GM19240 (cell line): Measurements from ENCODE around the gene GABBR2.
"Not testable (repeated sequence)": the region's sequence is repeated elsewhere in the genome, so short reads cannot be mapped to it uniquely, and the experiment has no call there.

Experiments used
- DNase-seq: peaks from one replicate; pipeline ENCODE4 v3.0.0; 2011; ENCODE audit warnings: low spot score; ENCODE audit not compliant: insufficient read length

Gene GABBR2

DNA sequence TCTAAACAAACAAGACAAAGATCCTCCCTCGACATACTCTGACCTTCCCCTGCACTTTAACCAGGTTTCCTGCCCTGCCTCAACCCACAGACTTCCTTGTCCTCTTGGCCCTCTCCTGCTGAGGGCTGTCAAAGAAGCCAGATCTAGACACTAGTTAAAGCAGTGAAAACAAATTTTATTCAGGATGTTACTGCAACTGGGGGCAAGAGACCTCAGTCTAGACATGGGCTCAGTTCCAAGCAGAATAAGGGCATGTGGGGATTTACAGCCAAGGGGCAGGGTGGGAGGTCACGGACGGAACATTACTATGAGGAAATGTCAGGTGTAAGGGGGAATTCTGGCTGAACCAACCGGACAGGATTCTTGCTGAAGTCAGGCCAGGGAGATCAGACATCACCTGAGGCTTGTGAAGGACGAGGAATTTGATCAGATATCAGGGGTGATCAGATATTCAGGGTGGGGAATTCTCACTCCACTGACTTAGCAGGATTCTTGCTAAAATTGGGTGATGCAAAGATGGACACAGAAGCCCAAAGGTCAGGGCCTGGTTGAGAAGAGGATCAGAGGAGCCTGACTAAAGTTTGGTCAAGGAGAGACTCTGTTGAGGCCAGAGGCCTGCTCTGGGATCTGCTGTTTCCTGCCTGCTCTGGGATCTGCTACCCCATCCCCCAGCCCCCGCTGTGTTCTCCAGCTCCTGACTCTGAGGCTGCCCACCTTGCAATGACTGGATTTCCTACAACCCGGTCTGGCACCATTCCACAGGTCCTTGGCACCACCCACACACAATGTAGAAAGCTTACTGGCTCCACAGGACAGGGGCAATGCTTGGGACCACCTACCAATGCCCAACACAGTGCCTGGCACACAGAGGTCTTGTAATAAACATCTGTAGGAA, 21.5 kb downstream of the GABBR2 start:
- DNase-seq, result no peak

DNA sequence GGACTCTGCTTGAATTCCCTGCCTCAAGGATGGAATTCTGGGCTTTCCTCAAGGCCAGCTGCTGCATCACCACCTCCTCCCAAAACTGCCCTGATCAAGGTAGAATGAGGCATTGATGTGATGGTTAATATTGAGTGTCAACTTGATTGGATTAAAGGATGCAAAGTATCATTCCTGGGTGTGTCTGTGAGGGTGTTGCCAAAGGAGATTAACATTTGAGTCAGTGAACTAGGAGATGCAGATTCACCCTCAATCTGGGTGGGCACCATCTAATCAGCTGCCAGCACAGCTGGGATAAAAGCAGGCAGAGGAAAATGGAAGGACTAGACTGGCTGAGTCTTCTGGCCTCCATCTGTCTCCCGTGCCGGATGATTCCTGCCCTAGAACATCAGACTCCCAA, 23.9 kb downstream of the GABBR2 start:
- not testable (repeated sequence) for DNase-seq

GRCh38 chr9:98678244-98678842, 30.4 kb downstream of the GABBR2 start:
- DNase-seq, result no peak

DNA sequence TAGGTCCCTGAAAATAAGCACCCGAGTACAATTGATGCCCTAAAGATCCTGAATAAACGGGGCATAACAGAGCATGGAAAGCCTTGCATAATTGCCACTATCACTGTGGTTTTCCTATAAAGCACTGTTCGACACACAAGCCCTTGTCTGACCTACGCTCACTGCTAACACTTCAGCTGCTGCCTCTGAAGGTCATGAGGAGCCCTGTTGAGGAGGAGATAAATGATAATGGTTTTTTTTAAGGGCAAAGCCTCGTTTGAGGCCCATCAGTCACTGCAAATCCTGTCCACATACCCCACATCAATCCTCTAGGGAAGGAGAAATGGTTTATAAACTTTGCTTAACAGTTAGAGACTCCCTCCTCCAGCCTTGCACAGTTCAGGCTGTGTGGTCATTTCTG, 35.1 kb downstream of the GABBR2 start:
- DNase-seq, result no peak

DNA sequence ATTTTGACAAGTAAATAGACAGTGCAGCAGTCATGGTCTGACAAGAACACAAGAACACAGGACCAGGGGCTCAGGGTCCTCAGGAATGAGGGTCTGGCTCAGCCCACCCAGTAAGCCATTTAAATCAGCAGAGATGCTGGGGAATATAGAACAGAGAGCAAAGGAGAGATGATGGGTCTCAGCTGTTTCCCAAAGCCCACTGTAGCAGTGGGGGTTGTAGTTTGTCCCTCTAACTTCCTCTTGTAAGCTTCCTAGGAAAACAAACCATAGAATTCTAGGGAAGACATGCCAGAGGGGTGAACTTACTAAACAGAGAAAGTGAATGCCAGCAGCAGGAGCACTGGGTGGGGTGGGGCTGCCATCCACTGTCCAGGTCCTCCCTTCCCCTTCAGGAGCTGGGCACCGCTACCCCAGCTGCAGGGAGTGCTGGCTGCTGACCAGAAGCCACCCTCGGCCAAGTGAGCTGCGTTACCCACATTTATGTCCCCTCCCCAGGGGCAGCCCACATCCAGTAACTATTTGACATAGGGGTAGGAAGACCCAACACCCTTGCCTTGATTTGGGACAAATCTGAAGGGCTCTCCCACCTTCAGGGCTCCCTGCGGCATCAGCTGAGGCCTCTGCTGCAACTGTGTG, 41.6 kb downstream of the GABBR2 start:
- no peak for DNase-seq

DNA sequence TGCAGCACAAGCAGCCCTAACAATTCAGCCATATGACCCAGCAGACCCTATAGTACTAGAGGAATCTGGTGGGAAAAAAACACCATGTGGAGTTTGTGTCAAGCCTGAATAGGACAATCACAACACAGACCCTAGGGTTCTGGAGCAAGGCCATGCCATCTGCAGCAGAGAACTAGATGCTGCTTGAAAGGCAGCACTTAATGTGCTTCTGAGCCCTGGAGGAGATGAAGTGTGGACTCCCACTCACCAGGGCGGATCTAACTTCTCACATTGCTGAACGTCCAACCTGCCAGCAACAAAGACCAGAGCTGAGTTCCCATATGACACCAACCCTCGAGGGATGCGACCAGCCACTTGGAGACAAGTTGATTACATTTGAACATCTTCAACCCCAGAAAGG, 43.2 kb downstream of the GABBR2 start:
- DNase-seq, result no peak

DNA sequence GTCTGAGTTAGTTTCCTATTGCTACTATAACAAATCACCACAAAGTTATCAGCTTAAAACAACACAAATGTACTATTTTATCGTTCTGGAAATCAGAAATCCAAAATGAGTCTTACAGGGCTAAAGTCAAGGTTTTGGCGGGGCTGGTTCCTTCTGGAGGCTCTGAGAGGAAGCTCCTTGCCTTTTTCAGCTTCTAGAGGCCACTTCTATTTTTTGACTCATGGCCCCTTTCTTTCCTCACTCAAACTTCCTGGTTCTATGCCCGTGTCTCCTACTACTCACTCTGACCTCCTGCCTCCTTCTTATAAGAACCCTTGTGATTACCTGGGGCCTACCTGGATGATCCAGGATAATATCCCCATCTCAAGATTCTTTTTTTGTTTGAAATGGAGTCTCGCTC, 48.2 kb downstream of the GABBR2 start:
- no peak for DNase-seq

- no peak for DNase-seq
Observed at GRCh38 chr9:98658951-98659351, 49.8 kb downstream of the GABBR2 start.

- DNase-seq, result no peak
Observed at GRCh38 chr9:98657897-98658296, 50.8 kb downstream of the GABBR2 start.

DNA sequence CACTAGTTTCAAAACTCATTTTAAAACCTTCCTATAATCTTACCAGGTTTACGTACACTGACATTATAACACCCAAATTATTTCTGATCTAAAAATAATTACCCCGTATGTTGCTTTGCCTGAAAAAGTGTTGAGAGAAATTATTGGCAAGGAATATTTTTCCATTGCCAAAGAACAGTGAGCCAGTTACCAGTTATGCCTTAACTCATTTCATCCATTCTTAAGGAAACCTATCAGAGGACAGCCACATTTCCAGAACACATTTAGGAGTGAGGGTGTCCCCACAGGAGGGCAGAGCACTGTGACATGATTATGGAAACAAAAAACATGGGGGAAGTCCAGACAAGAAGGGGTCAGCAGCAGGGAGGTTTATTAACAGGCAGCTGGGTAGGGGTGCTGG, 52.2 kb downstream of the GABBR2 start:
- no peak for DNase-seq

DNA sequence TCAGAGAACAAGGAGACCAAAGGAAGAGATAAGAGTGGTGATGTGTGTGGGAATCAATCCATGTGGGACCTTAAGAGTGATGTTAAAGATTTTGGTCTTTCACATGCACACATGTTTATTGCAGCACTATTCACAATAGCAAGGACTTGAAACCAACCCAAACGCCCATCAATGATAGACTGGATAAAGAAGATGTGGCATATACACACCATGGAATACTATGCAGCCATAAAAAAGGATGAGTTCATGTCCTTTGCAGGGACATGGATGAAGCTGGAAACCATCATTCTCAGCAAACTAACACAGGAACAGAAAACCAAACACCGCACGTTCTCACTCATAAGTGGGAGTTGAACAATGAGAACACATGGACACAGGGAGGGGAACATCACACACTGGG, 53.3 kb downstream of the GABBR2 start:
- DNase-seq, result not testable (repeated sequence)

- no peak for DNase-seq
Observed at GRCh38 chr9:98654247-98654646, 54.5 kb downstream of the GABBR2 start.

GRCh38 chr9:98652741-98653140, 56.0 kb downstream of the GABBR2 start:
- no peak for DNase-seq

DNA sequence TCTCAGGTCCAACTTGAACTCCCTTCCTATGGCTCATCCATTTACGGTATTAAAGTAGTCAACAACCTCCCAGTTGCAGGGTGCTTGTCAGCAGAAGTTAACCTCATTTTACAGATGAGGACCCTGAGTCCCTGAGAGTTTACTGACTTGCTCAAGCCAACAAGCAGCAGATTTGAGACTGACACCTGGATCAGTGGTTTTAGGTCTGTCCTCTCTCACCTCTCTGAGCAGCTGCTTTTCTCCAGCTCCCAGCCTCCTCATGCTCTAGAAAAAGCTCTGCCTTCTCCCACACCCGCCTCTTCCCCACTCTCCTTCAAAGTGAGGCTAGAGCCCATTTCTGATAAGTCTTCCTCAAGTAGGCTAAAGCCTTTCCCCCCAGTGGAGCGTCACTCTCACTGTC, 56.4 kb downstream of the GABBR2 start:
- DNase-seq, result no peak

DNA sequence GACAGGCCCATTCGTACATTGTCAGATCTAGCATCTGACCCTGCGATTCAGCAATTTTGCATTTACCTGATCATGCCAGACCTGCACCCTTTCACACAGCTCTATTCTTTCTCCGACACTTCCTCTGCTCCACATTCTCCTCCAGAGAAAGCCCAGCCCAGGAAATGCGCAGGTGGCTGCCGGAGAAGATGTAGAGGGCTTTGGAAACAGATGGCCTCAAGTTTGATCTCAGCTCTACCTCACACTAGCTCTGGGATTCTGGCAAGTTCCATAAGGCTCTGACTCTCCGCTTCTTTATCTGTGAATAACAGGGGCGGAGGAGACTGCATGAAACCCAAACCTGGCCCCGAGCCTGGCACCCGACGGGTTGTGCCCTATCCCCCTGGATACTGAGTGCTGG, 61.5 kb downstream of the GABBR2 start:
- no peak for DNase-seq

- DNase-seq, result no peak
Observed at GRCh38 chr9:98644011-98644410, 64.7 kb downstream of the GABBR2 start.

DNA sequence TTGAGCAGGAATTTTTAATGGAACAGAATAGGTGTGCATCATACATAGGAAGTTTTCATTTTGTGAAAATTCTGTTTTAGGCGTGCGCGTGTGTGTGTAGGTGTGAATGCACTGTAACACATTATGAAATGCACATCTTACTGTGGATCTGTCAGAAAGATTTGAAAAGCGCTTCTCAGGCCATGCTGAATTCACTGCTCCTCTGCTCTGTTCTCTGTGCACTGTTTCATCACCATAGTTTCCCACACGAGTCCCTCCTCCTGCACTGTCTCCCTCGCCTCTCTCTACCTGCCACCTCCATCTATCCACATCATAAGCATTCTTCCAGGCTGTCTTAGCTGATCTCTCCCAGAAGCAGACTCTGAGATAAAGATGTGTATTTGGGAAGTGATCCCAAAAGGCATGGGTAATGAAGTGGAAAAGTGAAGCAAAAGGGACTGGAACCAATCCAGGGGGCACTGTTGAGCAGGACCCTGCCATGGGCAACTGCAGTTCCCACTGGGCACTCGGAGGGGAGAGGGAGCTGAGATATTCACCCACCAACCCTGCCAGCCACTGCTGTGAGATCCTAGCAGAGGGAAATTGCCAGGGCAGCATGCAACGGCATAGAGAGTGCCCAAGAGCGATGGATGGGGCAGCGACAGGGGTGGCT, 65.9 kb downstream of the GABBR2 start:
- DNase-seq, result no peak

GRCh38 chr9:98641695-98642094, 67.0 kb downstream of the GABBR2 start:
- DNase-seq, result no peak

DNA sequence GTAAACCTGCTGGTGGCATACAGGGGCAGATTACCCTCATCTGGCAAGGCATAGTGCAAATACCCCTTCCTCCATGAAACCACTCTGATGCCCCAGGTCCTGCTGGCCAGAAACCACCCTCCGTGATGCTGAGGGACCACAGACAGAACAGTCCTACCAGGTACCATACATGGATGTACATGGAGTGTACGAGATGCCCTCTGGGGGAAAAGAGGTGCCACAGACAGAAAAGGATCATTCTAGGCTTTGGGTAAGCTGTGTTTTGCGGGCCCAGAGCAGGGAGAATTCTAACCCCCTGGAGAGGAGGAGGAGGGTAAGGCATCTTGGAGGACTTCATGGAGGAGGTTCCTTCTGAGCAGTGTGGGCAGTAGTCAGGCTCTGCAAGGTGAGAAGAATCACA, 68.3 kb downstream of the GABBR2 start:
- DNase-seq, result no peak

- DNase-seq, result no peak
Observed at GRCh38 chr9:98639133-98639532, 69.6 kb downstream of the GABBR2 start.

DNA sequence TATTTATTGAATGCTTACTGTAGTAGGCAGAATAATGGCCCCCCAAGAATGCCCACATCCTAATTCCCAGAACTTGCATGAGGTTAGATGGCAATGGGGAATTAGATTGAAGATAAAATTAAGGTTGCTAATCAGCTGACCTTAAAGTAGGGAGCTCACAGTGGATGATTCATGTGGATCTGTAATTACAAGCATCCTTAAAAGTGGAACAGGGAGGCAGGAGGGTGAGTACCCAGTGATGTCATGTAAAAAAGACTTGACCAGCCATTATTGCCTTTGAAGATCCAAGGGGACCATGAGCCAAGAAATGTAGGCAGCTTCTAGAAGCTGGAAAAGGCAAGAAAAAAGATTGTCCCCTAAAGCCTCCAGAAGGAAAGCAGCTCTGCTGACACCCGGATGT, 71.4 kb downstream of the GABBR2 start:
- no peak for DNase-seq

DNA sequence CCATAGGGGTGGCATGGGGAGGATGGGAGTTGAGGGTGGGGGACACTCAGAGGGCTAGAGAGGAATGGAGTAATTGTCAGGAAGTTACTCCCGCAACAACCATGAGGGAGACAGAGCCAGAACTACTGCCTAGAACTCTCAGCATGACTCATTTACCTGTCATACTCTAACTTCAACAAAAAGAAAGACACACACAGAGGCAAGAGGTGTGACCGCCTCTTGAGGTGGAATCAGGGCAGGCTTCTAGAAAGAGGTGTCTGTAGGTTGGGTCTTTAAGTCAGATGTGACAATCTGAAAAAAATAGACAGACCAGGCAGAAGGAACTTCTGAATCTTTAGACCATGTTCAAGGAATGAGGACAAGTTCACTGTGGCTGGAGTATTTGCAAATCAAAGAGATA, 73.4 kb downstream of the GABBR2 start:
- no peak for DNase-seq
